ENCODE results near the gene ERG28.

Gene ERG28

GRCh38 chr14:75650253-75651058 lies 10.2 kb downstream of the ERG28 start:
- DNase-seq (ENCODE audit: low read depth) = no peak
- TF ChIP-seq, protein P1, sequence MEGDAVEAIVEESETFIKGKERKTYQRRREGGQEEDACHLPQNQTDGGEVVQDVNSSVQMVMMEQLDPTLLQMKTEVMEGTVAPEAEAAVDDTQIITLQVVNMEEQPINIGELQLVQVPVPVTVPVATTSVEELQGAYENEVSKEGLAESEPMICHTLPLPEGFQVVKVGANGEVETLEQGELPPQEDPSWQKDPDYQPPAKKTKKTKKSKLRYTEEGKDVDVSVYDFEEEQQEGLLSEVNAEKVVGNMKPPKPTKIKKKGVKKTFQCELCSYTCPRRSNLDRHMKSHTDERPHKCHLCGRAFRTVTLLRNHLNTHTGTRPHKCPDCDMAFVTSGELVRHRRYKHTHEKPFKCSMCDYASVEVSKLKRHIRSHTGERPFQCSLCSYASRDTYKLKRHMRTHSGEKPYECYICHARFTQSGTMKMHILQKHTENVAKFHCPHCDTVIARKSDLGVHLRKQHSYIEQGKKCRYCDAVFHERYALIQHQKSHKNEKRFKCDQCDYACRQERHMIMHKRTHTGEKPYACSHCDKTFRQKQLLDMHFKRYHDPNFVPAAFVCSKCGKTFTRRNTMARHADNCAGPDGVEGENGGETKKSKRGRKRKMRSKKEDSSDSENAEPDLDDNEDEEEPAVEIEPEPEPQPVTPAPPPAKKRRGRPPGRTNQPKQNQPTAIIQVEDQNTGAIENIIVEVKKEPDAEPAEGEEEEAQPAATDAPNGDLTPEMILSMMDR (IDR thresholded peaks at IDR 0.05; ENCODE audit: low read length, missing control alignments) = no peak
- H3K4me3 ChIP-seq (replicated peaks; ENCODE audit: low read depth, low read length) = no peak overlapping the region

GRCh38 chr14:75649773-75650172 lies 10.9 kb downstream of the ERG28 start:
- TF ChIP-seq, protein P1 (IDR thresholded peaks at IDR 0.05; ENCODE audit: low read length, missing control alignments) = no peak
- H3K4me3 ChIP-seq (replicated peaks; ENCODE audit: low read depth, low read length) = no peak overlapping the region
- no peak for DNase-seq (ENCODE audit: low read depth)

GRCh38 chr14:75649337-75649736 lies 11.3 kb downstream of the ERG28 start:
- no peak for DNase-seq (ENCODE audit: low read depth)
- TF ChIP-seq, protein P1 (IDR thresholded peaks at IDR 0.05; ENCODE audit: low read length, missing control alignments) = no peak
- H3K4me3 ChIP-seq (replicated peaks; ENCODE audit: low read depth, low read length) = no peak overlapping the region

GRCh38 chr14:75648066-75648838 lies 12.4 kb downstream of the ERG28 start:
- H3K4me3 ChIP-seq (replicated peaks; ENCODE audit: low read depth, low read length) = no peak overlapping the region
- DNase-seq (ENCODE audit: low read depth) = peak; percentile 95

GRCh38 chr14:75647640-75648039 lies 13.0 kb downstream of the ERG28 start:
- H3K4me3 ChIP-seq (replicated peaks; ENCODE audit: low read depth, low read length) = no peak overlapping the region
- TF ChIP-seq, protein P1 (IDR thresholded peaks at IDR 0.05; ENCODE audit: low read length, missing control alignments) = no peak
- DNase-seq (ENCODE audit: low read depth) = peak; percentile 45

More at GRCh38 chr14:75648066-75648838, 12.4 kb downstream of the ERG28 start:
- TF ChIP-seq, protein P1 (IDR thresholded peaks at IDR 0.05; ENCODE audit: low read length, missing control alignments) = no peak

DNA sequence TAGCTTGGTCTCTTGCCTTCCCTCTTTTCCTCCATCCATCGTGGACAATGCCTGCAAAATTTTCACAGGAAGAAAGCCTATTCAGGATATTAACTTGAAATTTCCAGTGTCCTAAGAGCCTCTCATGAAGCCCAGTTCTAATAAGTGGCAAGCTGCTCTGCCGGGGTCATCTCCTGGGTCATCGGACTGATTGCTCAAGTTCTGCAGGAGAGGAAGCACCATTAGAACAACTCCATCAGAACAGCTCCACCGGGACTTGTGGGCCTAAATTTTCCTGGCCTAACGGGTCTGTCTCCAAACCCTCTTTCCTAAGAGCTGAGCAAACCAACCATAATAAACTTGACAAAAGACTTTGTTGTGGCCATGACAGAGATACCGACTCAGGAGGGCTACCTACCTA lies 13.9 kb downstream of the ERG28 start:
- DNase-seq (ENCODE audit: low read depth) = no peak
- H3K4me3 ChIP-seq (replicated peaks; ENCODE audit: low read depth, low read length) = no peak overlapping the region
- TF ChIP-seq, protein P1 (IDR thresholded peaks at IDR 0.05; ENCODE audit: low read length, missing control alignments) = no peak

Data from fibroblast of pulmonary artery (primary cell).